NCI-H1436 treated with DMSO at 0.1 percent for 48 hours (cell line): ENCODE measurements around the gene UBE2D4.
"Not testable (repeated sequence)": the region's sequence is repeated elsewhere in the genome, so short reads cannot be mapped to it uniquely, and the experiment has no call there.

Experiments
- DNase-seq: peaks from one replicate; lab custom pipeline; 2025; lab: John Stamatoyannopoulos, UW

UBE2D4 gene

GRCh38 chr7:43925984-43926797 lies at the start of gene UBE2D4:
Gene UBE2D4 (plus strand): TSS chr7:43926436. CDS start chr7:43926533, 97 bp downstream.
- DNase-seq: no peak

DNA sequence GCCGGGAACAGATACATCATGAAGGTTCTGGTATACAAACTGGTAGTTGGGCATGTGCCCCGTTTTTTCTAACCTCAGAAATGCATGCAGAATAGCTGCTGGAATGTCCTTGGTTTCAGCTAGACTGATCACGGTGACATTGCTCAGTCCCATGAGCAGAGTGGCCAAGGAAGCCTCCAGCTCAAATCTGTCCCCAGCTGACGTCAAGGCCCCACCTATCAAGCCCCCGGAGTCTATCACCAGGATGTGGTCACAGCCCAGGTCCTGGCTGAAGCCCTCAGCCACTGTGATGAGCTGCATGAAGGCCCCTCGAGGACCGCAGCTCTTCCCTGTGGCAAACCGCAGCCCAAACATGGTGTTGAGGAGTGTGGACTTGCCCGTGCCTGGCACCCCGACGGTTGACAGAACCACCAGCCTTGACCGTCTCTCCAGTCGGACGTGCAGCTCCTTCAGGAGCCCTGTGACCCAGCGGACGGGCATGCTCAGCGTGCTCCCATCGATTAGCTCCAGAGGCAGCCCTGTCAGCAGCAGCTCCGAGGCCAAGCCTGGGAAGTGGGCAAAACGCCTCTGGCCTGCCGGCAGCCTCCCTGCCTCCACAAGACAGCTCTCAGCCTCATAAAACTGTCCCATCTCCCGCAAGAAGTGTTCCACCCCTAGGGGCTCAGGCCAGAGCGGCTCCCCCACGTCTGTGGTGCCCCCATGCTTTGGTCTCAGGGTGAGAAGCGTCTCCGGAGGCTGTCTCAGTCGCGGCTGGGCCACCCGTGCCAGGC lies 49.1 kb upstream of the UBE2D4 start:
- DNase-seq: no peak

DNA sequence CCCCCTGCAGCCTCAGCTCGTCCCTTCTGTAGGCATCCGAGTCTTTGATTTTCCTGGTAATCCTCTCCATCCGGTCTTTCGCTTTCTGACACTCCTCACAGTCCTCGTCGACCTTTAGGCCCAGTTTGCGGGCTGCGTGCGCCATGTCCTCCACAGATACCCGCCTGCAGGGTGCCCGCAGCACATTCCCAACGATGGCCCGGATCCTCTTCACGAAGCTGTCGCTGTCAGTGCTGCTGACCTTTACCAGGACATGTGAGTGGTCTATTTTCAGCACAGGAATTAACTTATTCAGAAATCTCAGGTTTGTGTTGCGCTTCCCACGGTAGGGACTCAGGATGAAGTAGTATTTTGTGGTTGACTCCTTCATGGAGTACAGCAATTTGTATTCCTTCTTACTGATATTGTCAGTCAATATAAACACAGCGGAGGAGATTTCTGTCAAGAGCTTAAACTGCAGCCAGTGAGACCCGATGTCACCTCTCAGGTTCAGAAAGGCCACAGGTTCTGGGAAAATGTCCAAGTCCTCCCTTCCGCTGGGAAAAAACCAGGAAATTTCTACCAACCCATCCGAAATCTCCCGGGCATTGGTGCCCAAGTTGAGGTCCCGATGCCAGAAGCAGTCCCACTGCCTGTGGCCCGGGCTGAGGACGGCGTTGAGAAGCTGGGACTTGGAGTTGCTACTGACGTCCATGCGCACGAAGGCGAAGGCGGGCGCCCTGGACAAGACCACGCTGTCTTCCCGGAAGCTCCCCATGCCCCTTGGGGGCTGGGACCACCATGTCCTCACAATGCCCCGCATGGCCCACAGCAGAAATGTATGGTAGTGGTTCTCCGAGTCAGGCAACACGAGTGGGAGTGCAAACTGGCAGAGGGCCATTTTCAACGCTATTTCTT lies 48.0 kb upstream of the UBE2D4 start:
- DNase-seq: no peak

DNA sequence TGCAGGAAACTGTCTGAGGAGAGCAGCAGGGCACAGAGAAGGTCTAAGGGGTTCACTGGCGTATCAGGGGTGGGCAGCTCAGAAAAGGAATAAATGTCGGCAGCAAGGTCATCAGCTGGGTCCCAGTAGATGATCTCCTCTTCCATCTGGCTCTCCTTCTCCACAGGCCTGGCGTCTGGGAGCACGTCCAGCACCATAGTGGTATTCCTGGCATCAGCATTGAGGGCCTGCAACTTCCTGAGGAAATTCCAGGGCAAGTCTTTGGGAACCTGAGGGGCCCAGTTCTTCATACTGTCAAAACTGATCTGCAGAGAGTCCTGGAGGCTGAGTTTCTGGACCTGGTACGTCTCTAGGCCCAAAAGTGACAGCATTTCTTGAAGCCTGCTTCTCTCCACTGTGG lies 47.4 kb upstream of the UBE2D4 start:
- no peak for DNase-seq

DNA sequence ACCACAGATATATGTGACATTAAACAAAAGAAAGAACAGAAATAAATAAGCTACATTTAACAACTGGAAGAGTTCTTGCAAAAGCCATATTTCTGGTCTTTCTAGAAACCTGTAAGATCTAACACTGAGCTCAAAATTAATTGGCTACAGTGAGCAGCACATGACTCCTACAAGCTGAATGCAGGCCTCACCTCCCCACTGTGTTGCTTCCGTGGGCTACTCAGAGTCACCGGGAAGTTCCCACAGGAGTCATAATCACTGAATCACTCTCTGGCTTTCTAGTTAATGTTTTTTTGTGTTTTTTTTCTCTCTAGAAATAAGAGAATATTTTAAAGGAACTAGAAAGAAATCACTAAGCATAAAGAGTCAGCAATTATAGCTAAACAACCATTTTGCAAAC lies 46.8 kb upstream of the UBE2D4 start:
- DNase-seq: no peak

DNA sequence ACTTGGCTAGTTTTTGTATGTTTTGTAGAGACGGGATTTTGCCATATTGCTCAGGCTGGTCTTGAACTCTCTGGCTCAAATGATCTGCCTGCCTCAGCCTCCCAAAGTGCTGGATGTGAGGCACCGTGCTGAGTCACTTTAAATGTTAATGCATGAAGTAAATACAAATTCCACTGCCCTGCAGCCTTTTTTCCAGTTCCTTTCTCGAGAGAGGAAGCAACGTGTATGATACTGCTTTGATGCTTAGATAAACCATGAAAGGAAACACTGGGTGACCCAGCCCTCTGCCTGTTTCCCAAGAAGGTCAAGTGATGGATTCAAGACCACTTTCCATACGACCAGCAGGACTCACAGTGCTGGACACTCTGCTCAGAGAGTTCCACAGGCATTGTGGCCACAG lies 45.6 kb upstream of the UBE2D4 start:
- no peak for DNase-seq

DNA sequence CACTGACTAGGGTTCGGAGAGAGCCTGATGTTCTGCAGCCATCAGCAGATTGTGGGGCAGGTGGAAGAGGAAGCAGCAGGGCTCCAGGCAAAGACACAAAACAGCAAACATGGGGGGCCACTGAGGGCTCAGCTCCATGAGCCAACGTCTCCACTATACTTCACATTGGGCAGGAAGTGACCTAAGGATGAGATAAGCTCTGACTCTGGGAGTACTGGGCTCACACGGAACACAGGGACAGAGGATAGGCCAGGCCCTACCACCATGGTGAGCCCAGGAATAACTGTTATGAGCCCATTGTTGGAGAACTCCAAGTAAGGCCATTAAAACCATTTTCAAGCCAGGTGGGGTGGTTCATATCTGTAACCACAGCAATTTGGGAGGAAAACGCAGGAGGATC lies 42.0 kb upstream of the UBE2D4 start:
- no peak for DNase-seq

DNA sequence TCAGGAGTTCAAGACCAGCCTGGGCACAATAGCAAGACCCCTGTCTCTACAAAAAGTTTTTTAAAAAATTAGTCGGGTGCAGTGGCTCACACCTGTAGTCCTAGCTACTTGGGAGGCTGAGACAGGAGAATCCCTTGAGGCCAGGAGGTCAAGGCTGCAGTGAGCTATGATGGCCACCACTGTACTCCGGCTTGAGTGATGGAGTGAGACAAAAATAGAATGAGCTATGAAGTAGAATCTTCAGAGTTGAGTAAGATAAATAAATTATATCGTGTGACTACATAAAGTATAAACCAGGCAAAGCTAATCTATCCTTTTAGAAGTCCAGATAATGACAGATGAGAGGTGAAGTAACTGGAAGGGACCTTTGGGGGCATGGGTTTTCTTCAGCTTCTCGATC lies 41.6 kb upstream of the UBE2D4 start:
- no peak for DNase-seq

GRCh38 chr7:43888993-43889945 lies 37.0 kb upstream of the UBE2D4 start:
- DNase-seq: no peak

GRCh38 chr7:43890468-43890867 lies 35.8 kb upstream of the UBE2D4 start:
- no peak for DNase-seq

DNA sequence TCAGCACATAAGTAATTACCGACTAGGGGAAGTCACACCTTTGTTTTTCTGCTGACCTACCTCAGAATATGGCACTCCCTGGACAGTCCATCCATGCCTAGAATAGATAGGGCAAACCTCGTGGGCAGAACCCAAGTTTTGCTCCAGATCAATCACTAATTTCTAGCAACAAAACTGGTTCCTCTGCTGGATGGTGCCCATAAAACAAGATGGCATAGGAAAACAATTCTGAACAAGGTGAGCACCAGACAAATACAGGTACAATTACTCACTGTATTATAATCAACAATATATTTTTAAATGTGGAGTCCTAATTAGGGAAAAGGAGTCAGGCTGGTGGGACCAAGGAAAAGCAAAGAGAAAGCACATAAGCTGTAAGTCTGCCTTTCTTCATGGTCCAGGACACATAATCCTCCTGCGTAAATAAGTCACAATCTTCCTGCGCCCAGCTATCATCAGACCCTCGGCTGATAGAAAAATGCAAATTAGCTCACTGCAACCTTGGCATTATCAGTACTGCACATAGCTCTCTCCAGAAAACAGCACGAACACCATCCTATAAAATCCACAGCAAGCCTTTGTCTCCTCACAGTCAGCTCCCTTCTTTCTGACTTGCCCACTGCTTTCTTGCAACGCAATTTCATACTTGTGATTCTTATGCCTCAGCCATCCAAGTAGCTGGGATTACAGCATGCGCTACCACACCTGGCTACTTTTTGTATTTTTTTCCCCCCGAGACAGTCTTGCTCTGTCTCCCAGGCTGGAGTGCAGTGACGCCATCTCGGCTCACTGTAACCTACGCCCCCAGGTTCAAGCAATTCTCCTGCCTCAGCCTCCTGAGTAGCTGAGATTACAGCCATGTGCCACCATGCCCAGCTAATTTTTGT lies 34.9 kb upstream of the UBE2D4 start:
- no peak for DNase-seq

GRCh38 chr7:43895847-43896415 lies 30.3 kb upstream of the UBE2D4 start:
- DNase-seq: no peak

- DNase-seq: not testable (repeated sequence)
Observed at GRCh38 chr7:43898571-43898970, 27.7 kb upstream of the UBE2D4 start.

GRCh38 chr7:43902542-43903054 lies 23.6 kb upstream of the UBE2D4 start:
- DNase-seq: no peak

DNA sequence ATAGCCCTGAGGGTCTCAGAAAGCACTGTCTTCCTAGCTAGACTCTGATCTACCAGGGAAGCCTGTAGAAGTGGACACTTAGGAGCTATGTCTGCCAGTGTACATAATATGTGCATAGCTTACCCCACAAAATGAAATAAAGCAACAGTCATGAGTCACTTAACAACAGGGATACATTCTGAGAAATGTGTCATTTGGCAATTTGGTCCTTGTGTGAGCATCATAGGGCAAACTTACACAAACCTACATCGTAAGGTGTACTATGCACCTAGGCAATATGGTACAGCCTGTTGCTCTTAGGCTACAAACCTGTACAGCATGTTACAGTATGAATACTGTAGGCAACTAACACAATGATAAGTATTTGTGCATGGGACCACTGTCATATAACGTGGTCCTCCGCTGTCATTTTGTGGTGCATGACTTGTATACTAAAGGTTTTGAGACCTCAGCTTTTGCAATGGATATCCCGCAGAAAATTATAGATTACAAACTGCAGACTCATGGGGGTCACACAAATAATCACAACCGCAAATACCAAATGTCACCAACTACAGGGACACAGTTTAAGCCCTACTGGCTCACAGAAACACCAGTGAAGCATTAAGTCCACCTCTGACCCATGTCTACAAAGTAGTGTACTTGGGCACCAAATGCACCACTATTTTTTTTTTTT lies 21.6 kb upstream of the UBE2D4 start:
- no peak for DNase-seq

GRCh38 chr7:43905209-43905946 lies 20.9 kb upstream of the UBE2D4 start:
- no peak for DNase-seq

DNA sequence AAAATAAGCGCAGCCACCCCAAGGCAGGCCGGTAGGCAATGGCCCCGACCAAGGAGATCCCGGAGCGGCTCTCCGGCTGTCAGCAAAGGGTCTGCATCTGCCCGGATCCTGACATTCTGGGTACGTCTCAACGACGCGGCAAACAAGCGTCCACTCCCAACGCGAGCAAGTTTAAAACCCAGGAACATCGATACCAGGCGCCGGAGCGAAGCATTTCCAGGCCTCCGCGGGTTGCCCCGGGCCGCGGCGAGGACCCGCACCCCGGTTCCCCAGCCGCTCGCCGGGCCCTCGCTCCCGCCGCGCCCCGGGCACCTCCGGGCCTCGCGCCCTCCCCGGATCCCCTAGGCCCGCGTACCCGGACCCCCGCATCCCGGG lies 20.3 kb upstream of the UBE2D4 start:
- no peak for DNase-seq

DNA sequence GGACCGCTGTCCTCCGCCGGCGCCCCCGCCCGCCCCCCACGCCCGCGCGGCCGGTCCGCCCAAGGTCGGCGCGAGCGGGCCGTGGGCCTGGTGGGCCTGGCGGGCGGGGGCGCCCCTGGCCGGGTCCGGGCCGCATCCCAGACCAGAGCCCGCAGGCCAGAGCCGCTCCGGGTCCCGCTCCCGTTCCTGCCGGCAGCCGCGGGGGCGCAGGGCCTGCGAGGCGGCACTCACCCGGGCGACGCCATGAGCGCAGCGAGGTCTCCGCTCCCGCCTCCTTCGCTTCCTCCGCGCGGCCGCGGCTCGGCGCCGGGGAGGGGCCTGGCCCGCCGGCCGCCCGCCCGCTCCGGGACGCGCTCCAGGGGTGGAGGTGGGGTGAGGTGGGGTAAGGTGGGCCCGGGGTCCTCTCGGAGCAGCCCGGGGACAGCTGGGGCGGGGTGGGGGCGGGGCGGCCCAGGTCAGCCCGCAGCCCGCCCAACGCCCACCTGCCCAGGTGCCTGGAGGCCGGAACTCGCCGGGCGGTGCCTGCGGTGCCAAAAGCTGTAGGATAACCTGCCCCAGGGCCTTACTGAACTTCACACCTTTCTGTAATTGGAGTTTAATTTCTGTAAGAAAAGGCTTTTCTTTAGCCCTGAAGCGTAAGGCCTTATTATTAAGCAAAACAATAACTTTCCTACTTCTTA lies 19.8 kb upstream of the UBE2D4 start, which contains the start of gene URGCP:
TSS of gene URGCP (minus strand) at position 266 of the 680 bp plus-strand sequence. CDS start at position 245, 21 bp downstream.
- no peak for DNase-seq
